ENCODE measurements around the gene ARFGAP1. TPM values are rescaled to one million over a fixed set of nuclear protein-coding genes. Genes with fewer than 3 reads are reported as not detected.

ARFGAP1 gene
- polyA plus RNA-seq, 12 donors = 60.2 to 117 (median 69.1) TPM; not detected in 1

DNA sequence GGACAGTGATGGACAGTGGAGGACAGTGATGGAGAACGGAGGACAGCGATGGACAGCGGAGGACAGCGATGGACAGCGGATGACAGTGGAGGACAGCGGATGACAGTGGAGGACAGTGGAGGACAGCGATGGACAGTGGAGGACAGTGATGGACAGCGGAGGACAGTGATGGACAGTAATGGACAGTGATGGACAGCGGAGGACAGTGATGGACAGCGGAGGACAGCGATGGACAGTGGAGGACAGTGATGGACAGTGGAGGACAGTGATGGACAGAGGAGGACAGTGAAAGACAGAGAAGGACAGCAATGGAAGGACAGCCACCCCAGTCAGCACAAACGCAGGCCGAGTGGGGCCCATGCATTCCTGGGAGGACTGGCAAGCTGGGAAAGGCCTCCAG is 15.0 kb upstream of the ARFGAP1 start:
- no peak for DNase-seq

DNA sequence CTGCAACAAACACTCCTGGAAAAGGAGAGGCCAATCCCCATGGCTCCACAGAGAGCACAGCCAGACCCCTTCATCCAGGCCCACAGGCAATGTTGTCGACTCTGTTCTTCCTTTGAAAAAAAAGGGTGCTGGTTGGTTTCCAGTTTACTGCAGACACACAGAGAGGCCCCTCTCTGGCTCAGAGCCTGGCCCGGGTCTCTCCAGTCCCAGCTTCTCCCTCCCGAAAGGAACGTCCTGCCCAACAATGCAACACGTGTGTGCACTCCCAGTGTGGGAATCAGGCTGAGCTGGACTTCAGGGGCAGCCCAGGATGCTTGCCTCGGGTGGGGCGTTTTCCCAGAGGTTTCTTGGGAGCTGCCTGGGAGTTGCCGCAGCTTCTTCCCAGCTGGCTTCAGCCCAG is 13.8 kb upstream of the ARFGAP1 start:
- DNase-seq = peak; percentile 70

DNA sequence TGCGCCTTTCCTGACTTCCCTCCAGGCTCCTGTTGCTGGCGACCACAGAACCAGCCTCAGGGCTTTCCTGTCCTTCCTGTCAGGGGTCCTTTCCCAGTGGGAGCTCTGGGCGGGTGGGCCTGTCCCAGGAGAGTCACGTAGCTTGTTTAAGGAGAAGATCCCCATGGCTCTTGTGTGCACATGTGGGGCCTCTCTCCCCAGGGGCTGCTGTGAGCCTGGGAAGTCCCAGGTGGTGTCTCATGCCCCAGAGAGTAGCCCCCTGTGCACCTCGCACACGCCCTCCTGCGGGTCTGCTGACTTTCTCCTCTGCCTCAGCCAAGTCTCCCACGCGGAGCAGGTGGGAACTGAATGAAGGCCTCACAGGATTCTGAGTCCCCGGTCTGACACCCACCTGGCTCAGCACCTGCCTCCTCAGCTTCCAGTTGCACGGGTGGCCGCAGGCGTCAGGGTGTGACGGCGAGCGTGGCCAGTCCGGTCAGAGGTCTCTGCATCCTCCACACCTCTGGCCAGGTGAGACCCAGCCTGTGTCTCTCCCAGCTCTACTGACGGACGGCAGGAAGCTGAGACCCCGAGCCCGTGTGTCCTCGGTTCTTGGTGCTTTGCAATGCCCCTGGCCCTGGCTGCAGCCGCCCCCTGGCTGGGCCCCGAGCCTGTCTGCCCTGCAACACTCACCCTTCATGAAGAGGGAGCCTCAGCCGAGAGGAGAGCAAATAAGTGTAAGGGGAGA is 12.7 kb upstream of the ARFGAP1 start:
- no peak for DNase-seq

DNA sequence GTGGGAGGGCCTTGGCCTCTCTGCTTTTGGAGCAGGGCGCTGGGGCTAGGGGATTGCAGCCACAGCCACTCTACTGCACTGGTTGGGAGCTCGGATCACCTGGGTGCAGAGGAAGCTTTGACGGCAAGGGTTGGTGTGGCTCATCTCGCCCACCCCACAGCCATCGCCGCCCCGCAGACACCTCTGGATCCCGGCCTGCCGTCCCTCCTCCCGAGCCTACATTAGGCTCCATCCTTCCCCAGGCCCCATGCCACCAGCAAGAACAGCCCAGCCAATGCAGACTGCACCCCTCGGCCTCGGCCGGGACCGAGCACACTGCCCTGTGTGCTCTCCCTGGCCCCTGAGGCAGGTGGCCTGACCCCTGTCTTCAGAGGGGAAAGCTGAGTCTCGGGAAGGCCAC is 12.1 kb upstream of the ARFGAP1 start:
- DNase-seq = no peak

DNA sequence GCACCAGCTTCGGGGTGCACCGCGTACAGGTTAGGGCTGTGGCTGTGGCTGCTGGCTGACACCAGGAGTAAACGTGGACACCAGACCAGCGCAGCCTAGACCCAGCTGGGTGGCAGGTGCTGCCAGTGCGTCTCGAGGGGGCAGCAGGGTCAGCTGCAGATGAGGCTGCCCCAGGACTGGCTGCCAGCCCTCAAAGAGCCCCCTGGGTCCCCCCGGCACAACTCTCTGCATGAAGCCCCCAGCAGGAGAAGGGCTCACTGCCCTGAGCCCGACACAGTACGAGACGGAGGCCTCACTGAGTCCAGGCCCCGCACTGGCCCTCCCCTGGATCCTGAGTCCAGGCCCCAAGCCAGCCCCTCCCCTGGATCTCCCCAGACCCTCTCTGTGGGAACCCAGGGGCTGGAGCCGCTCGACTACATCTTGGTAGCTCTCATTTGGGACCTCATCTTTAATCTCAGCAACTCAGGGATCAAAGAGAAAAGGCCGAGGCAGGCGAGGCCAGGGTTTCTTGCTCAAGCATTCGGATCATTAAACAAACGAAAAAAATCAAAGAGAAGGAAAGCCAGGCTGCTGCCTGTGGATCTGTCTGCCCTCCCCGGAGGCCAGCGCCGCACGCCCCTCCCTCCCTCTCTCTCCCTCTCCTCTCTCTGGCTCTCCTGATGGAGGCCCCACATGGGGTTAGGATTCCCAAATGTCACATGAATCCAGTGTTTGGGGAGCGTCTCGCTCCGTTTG is 11.4 kb upstream of the ARFGAP1 start:
- no peak for DNase-seq

DNA sequence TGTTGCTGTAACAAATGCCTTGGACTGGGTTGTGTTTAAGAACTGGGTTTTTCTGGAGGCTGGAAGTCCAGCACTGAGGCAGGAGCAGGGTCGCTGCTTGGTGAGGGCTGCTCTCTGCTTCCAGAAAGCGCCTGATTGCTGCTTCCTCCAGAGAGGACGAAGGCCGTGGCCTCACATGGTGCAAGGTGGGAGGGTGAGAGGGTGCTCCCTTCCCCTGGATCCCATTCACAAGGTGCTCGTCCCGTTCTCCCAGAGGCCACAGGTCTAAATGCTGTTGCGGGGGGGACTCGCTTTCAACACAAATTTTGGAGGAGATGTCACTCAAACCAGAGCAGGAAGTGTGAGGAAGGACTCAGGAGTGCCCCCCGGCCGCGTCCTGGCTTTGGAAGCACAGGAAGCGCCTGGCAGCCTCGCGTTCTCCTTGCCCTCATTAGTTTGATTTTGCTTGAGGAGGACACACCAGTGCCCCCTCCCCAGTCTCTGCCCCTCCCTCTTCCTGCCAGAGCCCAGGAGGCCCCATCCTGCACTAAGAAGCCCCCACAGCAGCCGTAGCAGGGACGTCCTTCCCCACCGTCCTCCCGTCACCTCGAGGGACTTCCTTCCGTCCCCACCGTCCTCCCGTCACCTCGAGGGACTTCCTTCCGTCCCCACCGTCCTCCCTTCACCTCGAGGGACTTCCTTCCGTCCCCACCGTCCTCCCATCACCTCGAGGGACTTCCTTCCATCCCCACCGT is 10.7 kb upstream of the ARFGAP1 start:
- DNase-seq = no peak

DNA sequence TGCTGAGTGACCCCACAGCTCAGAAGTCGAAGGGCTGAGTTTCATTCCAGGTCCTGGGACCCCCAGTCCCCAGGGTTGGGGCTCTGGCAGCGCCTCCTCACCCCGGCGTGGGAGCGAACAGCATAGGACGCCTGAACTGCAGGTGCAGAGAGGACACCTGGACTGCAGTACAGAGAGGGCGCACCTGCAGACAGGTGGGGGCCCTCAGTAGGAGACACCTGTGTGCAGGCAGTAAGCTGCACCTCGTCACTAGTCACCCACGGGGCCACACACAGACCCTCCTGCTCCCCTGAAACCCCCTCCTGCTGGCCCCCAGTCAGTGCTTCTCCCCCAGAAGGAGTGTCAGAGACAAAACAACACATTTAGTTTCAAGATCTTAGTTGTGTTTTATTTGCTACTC is 9.8 kb upstream of the ARFGAP1 start:
- no peak for DNase-seq

DNA sequence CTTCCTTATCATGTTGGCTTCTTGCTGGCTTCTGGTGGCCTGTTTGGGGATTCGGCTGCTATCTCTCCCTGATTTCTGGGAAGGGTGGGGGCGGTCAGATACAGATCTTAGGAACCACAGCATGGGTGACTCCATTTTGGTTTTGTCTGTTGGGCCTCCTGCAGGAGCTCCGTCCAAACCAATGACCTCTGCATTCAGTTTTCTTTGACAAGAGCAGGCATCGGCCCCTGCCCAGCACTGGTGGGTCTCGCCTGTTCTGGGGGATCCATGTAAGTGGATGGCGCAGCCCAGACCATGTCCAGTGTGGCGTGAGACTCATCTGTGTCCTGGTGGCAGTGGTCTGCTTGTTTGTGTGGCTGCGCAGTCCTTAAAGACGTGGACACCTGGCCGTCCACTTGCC is 8.6 kb upstream of the ARFGAP1 start:
- DNase-seq = no peak

DNA sequence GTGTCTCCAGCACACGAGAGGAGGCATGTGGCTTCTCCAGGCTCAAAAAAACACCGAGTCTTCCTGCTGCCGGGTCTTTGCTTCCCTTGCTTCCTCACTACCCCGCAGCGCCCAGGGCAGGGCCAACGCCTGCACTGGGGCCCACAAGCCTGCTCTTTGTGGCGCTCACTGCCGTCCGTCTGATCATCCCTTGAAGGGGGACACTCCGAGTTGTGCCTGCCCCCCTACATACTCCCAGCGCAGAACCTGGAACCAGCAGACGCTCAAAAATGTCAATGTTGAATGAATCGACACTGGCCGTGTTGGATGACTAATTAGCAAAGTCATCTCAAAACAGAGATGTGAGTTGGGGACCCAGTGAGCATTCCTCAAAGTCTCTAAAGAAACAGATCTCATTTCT is 8.1 kb upstream of the ARFGAP1 start:
- DNase-seq = no peak

DNA sequence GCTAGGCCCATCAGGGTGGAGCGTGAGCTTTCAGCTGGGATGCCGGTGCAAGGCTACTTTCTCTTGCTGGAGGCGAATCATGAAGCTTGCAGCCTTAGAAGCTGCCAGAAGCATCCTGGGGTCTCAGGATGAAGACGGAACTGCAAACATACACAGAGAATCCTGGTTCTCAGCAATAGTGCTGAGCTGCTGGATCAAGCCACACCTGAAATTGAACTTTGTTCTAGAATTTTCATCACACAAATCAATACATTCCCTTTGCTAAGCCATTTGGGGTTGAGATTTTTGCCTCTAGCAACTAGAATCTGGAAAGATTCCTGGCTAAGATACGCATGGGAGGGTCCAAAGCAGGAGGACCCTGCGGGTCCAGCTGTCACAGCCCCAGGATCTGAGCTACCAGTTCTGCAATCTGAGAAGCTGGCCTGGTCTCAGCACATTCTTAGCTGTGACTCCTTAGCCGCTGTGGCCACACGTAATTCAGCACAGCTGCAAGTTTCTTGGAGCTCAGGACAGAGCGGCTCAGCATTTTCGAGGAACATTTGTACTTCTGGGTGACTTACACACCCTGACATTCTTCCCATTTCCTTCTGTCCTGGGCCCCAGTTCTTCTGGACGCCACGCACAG is 6.6 kb upstream of the ARFGAP1 start:
- peak; percentile 75 for DNase-seq

DNA sequence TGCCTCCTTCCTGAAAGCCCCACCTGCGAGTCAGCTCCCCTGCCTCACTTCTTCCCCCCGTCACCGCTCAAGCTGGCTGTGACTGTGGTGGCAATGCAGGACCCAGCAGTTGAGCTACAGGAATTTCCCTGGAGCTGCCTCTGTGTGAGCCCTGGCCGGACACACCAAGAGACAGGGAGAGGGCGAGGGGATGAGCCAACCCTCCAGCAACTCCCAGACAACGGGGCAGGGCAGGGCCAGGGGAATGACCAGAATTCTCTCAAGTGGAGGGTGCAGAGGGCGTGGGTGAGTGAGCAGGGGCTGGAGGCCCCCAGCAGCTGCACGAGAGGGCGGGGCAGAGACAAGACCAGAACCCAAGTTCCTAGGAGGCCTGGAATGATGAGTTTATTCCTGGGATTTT is 4.9 kb upstream of the ARFGAP1 start:
- DNase-seq = no peak

DNA sequence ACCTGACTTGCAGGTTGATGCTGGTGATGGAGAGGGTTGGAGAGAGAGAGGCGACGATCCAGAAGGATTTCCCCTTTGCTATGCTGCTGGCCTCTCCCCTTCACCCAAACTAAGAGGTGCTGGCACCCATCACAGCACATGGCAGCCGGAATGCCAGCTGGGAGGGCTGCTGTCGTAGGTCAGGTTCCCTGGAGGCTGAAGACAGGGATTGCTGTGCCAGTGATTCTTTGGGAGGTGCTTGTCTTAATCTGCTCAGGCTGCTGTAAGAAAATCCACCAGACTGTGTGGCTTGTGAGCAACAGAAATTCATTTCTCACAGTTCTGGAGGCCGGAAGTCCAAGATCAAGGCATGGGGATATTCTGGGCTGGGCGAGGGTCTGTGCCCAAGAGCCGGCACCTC is 4.4 kb upstream of the ARFGAP1 start:
- DNase-seq = no peak

DNA sequence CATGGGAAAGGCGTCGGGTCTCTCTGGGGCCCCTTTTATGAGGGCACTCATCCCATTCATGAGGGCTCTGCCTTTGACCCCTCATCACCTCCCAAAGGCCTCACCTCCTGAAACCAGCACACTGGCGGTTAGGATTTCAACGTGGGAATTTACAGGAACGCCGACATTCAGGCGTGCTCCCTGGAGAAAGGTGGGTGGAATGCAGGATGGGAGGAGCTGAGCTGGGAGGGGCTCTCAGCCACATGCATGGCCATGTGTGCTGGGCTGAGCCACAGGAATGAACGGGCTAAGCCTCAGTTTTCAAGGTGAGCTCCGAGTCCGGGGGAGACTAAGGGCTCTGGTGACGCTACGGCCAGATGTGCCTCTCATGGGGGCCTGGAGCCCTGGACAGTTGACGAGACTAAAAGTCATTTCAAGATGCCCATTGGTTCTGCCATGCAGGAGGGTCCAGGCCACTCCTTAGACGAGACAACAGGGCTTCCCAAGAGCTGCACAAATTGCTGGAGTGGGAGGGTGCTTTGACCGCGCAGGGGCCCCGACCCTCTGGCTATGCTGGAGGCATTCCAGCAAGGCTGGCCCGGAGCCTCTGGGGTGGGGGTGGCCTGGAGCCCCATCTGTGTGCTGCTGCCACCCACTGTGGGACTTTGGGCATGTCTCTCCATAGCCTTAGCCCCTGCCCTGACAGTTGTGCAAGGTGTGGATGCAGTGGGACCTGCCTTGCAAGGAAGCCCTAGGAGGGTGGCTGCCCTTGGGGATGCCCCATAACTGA is 3.8 kb upstream of the ARFGAP1 start:
- DNase-seq = no peak

DNA sequence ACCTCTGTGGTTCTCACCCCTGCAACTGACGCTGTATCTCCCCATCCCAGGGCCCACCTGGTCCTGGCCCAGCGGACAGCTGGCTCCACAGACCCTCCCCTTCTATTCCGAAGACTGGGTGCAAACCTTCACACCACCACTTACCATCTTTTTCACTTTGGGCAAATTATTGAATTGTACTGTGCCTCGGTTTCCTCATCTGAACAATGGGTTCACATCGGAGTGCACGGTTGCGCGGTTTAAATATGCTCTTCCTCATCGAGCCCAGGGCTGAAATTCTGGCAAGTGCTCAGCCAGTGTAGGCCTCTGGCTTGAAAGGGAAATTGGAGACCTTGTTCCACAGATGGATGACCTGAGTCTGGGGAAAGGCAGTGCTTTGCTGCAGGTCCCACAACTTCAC is 2.9 kb upstream of the ARFGAP1 start:
- no peak for DNase-seq

DNA sequence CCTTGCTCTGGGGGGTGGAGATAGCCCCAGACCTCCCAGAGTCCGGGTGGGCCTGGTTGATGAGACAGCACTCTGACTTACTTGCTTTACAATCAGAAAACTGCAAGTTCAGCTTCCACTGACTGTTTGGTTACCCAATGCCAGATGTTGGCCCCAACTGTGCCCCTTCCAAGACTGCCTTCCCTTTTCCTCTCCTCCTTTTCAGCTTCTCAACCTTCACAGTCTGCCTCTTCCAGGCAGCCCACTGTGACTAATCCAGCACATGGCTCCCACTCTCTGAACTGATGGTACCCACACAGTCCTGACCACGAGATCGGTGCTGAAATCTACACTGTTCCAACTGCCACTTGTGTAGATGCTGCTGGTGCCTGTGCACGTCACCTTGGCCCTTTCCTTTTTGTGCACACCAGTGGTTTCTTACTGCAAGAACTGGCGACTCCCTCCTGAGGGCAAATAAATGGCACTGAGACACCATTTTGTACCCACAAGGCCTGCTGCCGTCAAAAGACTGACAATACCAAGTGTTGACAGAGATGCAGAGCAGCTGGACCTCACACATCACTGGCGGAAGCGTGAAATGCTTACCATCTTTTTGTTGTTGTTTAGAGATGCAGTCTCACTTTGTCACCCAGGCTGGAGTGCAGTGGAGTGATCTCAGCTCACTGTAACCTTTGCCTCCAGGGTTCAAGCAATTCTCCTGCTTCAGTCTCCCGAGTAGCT is 1.8 kb upstream of the ARFGAP1 start:
- DNase-seq = no peak

DNA sequence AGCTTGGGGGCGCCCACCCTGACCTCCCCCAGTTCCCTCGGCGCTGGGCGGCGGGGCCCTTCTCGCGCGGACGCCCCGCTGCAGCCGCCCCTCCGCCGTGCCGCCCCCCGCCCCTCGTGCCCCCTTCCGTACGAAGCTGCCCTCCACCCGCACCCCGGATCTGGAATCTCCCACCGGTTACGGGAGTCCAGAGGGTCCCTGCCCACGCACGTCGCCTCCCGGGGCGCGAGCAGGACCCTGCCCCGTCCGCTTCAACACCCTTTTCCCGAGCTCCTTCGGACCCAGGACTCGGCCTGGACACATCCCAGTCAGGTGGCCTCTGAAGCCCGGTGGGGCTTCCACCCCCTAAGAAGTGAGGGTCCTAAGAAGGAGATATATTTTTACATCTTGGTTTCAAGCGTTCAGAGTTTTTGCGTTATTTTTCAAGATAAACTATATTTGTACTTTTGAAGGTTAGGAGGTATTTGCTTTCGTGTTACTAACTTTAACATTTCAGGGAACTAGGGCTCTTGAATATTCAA is 506 bp downstream of the ARFGAP1 start:
- DNase-seq = no peak

DNA sequence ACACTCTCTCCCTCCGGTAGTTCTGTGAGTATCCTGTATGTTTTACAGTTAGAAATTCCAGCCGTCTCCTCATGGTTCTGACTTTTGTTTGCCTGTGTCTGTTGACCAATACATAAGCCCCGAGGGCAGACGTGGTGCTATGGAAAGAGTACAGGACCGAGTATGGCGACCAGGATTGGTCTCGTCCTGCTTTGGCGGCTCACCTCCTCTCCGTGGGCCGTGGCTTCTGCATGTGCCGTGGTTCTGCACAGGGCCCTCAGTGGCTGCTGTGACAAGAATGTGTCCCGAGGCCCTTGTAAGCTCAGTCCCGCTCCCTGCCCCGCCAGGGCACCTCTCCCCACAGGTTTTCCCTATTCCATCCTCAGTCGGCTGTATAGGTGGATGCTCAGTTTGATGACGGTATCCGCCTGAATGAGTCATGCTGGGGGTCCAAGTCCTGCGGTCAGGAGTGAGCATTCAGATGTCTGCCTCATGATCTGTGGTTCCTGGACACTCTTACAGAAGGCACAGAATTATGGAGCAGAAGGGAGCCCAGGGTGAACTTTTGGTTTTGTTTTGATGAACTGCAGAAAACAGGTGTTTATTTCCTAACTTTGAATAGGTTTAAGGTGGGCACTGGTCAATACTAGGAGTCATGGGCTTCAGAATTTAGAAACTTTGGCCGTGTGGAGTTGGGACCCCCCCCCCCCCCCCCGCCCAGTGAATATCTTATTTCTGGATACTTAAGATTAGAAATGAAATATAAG is 1.2 kb downstream of the ARFGAP1 start:
- no peak for DNase-seq

DNA sequence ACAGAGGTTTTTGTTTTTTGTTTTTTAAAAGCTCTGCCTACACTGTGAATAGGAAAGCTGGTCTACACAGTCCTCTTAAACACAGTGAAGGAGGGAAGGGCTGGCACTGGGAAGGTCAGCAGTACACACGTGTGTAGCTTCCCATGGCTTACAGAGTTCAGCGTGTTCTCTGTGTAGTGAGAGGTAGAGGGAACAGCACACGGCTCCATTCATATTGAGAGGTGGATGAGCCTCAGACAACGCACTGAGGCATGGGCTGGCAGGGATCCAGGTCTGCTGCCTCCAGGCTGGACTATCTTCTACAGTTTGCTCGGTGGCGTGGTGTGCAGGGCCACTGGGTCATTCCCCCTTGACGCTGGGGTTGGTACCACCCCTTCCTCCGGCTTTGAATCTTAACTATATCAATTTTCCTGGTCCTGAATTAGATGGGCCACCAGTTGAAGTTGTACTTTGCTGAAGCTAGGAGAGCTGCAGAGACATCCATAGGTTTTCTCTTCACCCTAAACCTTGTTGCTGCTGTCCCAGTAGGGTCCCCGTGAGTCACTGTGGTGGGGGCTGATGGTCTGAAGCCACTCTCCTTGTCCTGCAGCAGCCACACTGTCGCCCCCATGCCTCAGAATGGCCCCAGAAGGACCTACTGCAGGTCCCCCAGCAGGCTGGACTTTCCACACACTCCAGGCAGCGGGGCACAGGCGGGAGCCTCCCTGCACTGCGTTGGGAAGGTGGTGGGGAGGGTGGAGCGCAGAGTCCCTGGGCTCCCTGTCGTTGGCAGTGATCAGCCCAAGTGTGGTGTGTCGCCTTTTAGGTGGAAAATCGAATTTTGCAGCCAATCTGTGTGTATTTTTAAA is 2.0 kb downstream of the ARFGAP1 start:
- DNase-seq = no peak

DNA sequence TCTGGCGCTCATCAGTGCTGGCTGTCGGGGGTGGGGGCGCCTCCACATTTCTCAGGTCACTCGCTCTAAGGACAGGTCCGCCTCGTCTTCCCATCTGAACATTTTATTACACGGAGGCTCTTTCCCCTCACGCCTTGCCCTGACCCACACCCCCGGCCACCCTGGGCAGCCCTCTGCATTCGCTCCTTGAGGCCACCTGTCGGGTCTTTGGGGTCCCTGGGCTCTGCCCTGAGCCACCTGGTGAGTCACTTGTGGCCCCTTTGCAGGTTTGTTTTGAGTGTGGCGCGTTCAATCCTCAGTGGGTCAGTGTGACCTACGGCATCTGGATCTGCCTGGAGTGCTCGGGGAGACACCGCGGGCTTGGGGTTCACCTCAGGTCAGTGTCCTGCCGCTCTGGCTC is 3.2 kb downstream of the ARFGAP1 start:
- DNase-seq = no peak

Measured in muscle of arm (tissue), 12 donors.